Measurements from ENCODE around the gene ZP1.

The ZP1 gene

GRCh38 chr11:60844045-60844869, 23.1 kb upstream of the ZP1 start:
- no peak for DNase-seq (ENCODE audit: low read depth in 2 of 2)

GRCh38 chr11:60844870-60845221, 22.5 kb upstream of the ZP1 start:
- DNase-seq (ENCODE audit: low read depth in 2 of 2), result no peak

GRCh38 chr11:60845338-60845737, 22.0 kb upstream of the ZP1 start:
- DNase-seq (ENCODE audit: low read depth in 2 of 2), result no peak

DNA sequence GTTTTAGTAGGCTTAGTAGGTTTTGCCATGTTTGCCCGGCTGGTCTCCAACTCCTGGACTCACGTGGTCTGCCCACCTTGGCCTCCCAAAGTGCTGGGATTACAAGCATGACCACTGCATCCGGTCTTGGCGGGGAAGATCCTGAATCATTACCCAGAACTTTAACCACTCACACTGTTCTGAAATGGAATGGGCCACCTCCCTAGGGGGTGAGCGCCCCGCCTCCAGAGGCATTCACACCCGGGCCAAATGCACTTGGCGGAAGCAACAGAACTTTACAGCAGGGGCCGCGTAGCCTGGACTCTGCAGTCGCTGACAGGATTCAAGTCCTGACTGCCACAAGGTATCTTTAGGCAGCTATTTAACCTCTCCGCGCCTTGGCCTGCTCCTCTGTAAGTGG, 20.1 kb upstream of the ZP1 start:
- no peak for DNase-seq (ENCODE audit: low read depth in 2 of 2)

GRCh38 chr11:60847896-60848295, 19.4 kb upstream of the ZP1 start:
- DNase-seq (ENCODE audit: low read depth in 2 of 2), result no peak

DNA sequence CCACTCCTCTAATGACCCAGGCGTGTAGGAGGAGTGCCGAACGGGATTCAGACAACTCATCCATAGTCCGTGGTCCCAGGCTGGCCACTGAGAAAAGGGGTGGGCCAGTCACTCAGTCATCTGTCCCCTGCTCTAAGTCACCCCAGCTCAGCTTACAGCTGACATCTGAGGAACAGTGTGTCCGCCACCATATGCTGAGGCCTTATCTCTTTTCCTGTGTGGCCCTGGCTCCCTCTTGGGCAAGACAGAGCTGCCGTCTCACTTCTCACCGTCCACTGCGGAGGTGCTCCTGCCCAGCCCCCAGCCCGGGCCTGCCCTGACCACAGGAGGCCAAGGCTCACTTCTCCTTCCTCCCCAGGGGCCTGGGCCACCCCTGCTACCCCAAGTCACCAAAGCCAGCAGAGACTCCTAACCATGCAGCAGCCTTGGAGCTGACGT, 18.6 kb upstream of the ZP1 start:
- no peak for DNase-seq (ENCODE audit: low read depth in 2 of 2)

- no peak for DNase-seq (ENCODE audit: low read depth in 2 of 2)
Observed at GRCh38 chr11:60849641-60850520, 17.5 kb upstream of the ZP1 start.

DNA sequence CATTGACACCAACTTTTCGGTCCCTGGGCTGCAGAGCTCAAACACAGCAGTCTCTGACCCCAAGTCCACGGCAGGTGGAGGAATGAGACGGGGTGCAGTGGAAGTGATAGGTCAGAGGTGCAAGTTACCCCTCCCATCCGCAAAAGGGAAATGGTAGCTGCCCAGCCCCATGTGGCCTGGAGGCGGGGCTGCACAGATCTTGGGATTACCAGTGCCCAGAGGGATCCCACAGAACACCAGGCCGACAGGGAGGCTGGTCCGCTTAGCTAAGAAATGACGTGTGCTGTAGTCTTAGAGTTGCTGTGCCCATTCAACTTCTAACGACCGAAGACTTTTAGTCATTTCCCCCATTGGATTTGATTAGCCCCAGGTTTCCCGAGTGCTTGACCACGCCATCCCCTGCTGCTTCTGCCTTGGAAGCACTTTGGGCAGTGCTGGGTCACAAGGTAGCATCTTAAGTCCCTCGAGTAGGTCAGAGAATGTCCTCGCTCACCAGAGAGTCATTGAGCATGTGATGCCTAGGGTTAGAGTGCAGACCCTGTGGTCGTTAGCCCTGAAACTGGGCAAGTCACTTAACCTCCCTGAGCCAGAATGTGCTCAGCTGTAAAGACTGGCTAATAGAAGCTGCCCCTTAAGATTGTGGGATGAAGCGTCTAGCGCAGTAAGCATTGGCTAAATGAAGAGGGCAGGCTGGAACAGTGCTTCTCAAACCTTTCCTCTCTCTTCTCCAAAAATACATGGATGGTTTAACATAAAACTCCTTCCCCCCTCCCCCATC, 15.8 kb upstream of the ZP1 start:
- no peak for DNase-seq (ENCODE audit: low read depth in 2 of 2)

DNA sequence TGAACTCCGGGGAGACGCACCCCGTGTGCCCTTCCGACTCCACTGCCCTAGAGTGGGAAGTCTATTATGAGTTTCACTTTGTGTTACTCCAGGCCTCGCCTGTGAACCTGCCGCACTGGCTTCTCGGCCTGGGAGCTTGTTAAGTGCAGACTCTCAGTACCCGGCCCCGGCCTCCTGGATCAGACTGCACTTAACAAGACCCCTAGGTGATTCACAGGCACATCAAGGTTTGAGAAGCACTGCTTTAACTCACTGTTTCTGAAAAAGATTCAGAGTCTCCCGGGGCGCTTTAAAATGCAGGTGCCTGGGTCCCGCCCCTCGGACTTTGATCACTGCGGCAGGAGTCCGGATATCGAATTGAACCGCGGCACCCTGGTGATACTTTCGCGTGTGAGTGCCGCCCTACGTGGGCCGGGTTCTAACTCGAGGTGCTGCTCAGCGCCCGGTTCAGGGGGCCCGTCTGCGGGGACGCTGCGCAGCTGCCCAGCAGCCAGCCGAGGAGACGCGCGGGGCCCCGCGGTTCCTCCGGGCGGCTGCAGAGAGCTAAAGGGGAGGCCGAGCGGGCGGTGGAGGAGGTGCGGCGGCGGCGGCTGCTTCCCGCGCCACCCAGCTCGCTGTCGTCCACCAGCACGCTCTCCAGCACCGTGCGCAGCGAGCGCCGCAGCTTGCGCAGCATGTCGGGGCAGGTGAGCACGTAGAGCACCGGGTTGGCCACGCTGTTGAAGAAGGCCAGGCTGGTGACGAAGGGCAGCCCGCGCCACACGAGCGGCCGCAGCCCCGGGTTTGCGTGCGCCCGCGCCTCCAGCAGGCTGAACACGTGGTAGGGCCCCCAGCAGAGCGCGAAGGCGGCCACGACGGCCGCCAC, 15.0 kb upstream of the ZP1 start:
- no peak for DNase-seq (ENCODE audit: low read depth in 2 of 2)

- DNase-seq (ENCODE audit: low read depth in 2 of 2), result no peak
Observed at GRCh38 chr11:60852982-60853950, 14.1 kb upstream of the ZP1 start.

GRCh38 chr11:60854140-60854846, 13.0 kb upstream of the ZP1 start:
- no peak for DNase-seq (ENCODE audit: low read depth in 2 of 2)

DNA sequence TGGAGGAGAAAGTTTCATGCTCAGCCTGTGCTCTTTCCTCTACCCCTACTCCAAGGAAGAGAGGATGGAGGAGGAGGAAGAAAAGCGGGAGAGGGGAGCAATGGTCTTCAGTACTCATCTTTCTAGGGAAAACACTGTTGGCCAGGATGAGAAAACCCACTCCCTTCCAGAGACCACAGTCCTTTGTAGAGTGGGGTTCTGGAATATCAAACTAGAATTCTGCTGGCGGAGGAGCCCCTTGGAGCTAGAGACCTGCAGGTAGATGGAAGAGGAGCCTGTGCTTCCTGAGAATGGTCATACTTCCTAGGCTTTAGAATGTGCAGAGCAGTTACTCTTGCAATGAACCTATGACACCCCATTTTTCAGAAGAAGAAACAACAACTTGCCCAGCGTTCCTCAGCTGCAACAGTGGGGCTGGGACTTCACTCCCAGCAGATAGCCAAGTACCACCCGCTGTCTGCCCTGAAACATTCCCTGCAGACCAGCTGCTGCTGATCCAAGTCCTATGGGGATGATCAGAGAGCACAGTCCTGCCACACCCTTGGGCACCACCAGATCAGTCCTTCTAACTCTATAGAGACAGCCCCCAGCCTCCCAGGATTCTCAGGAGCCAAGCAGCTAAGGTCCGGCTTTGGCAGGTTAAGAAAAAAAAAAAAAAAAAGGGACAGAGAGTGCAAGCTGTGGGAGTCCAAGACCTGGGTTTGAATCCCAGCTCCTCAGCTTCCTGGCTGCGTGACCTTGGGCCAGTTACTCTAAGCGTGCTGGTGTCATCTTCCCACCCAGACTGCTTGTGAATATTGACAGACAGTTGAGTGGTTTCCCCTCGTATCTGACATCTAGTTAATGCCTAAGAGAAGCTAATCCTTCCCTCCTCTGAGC, 12.3 kb upstream of the ZP1 start:
- DNase-seq (ENCODE audit: low read depth in 2 of 2), result no peak

- no peak for DNase-seq (ENCODE audit: low read depth in 2 of 2)
Observed at GRCh38 chr11:60855726-60856633, 11.4 kb upstream of the ZP1 start, which contains the start of gene PTGDR2. Gene PTGDR2 (minus strand): TSS chr11:60855950. CDS start chr11:60853722, 2,228 bp downstream.

GRCh38 chr11:60857378-60858232, 9.7 kb upstream of the ZP1 start:
- no peak for DNase-seq (ENCODE audit: low read depth in 2 of 2)

DNA sequence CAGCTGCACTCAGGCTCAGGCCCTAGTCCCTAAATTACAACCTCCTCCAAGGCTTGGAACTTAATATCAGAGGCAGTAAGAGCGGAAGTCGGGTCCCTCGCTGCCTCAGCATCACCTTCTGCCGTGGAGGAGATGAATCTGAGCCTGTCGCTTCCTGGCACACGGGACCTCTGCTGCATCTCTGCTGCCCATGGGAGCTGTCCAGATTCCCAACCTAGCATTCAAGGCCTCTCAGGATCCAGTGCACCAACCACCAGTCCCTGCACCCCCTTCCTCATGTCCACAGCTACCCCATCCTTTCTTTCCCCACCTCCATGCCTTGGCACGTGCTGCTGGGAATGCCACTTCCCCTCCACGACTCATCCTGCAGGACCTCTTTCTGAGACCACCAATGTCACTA, 9.1 kb upstream of the ZP1 start:
- no peak for DNase-seq (ENCODE audit: low read depth in 2 of 2)

All from stimulated activated CD8-positive, alpha-beta memory T cell treated with anti-CD3 and anti-CD28 coated beads, Interleukin-2, amount 100 ng/mL, for 1 hour (primary cell).